Stomach (tissue), 4 donors: ENCODE measurements around the gene SEMA7A.

Experiments used
- POLR2A ChIP-seq, 4 donors: fragments of 450-650 bp; IDR thresholded peaks; one replicate each; pipeline ENCODE4 v1.6.1; 2016; ENCODE audit warnings: antibody characterized with exemption in 4 of 4, control low read depth in 2 of 4, mild to moderate bottlenecking in 1 of 4, moderate library complexity in 1 of 4
- POLR2AphosphoS5 ChIP-seq, 3 donors: sonication (generic); formaldehyde crosslinking; IDR thresholded peaks; one replicate each; pipeline ENCODE4 v1.6.1; 2016; ENCODE audit warnings: antibody characterized with exemption in 3 of 3
- TF ChIP-seq, protein P1 (sequence below), 7 experiments: fragments of 450-650 bp in 4 of 7; fragments of 200-600 bp in 3 of 7; sonication (generic) in 3 of 7; IDR thresholded peaks; one replicate each; pipeline ENCODE4 v1.5.1; 2016 to 2019; ENCODE audit warnings: antibody characterized with exemption in 7 of 7, control low read depth in 2 of 7, mild to moderate bottlenecking in 1 of 7

- TF ChIP-seq, protein P1, sequence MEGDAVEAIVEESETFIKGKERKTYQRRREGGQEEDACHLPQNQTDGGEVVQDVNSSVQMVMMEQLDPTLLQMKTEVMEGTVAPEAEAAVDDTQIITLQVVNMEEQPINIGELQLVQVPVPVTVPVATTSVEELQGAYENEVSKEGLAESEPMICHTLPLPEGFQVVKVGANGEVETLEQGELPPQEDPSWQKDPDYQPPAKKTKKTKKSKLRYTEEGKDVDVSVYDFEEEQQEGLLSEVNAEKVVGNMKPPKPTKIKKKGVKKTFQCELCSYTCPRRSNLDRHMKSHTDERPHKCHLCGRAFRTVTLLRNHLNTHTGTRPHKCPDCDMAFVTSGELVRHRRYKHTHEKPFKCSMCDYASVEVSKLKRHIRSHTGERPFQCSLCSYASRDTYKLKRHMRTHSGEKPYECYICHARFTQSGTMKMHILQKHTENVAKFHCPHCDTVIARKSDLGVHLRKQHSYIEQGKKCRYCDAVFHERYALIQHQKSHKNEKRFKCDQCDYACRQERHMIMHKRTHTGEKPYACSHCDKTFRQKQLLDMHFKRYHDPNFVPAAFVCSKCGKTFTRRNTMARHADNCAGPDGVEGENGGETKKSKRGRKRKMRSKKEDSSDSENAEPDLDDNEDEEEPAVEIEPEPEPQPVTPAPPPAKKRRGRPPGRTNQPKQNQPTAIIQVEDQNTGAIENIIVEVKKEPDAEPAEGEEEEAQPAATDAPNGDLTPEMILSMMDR (IDR thresholded peaks at IDR 0.05): no peak
- TF ChIP-seq POLR2A (IDR thresholded peaks at IDR 0.05): no peak
- no peak for TF ChIP-seq POLR2AphosphoS5 (IDR thresholded peaks at IDR 0.05)
These were observed 2.6 kb downstream of the SEMA7A start for GRCh38 chr15:74431116-74431515.
